OCI-LY1 (cell line): ENCODE results near the gene C6orf62.

Experiments used
- CTCF ChIP-seq: fragments of 200-600 bp; sonication (generic), shearing (Covaris generic); IDR thresholded peaks from 2 replicates; pipeline ENCODE4 v1.5.1; 2017; ENCODE audit warnings: mild to moderate bottlenecking, antibody characterized with exemption, low read length, moderate library complexity, mixed read lengths
- EZH2 ChIP-seq: fragments of 200-600 bp; sonication (generic), shearing (Covaris generic); IDR thresholded peaks from 2 replicates; pipeline ENCODE4 v1.8.0; 2017; ENCODE audit warnings: borderline replicate concordance, mixed run types, mild to moderate bottlenecking, antibody characterized with exemption, low read length, moderate library complexity, mixed read lengths

DNA sequence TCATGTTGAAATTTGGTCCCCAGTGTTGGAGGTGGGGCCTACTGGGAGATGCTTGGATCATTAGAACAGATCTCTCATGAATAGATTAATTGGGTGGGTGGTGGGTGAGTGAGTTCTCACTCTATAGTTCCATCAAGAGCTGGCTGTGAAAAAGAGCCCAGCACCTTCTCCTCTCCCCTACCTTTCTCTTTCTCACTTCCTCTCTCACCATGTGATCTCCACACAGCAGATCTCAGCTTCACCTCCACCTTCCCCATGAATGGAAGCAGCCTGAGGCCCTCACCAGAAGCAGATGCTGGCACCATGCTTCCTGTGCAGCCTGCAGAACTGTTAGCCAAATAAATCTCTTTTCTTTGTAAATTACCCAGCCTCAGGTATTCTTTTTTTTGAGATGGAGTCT is 42.9 kb upstream of the C6orf62 start:
- no peak for TF ChIP-seq CTCF
- no peak for TF ChIP-seq EZH2
